ENCODE measurements around the gene NFAT5.

Gene NFAT5

GRCh38 chr16:69662901-69663300, 97.1 kb downstream of the NFAT5 start:
- no peak for TF ChIP-seq CTCF (conservative IDR thresholded peaks at IDR 0.05)
- no peak overlapping the region for H3K27ac ChIP-seq

- no peak overlapping the region for H3K27ac ChIP-seq
These were observed 98.1 kb downstream of the NFAT5 start for GRCh38 chr16:69663846-69664245.

GRCh38 chr16:69669577-69669976, 103.8 kb downstream of the NFAT5 start:
- no peak for TF ChIP-seq CTCF (conservative IDR thresholded peaks at IDR 0.05)
- peak overlapping the region; percentile 3; the same call in 1 of the 2 replicates for H3K27ac ChIP-seq

More at GRCh38 chr16:69663846-69664245, 98.1 kb downstream of the NFAT5 start:
- no peak for TF ChIP-seq CTCF (conservative IDR thresholded peaks at IDR 0.05)

GRCh38 chr16:69672315-69672997, 106.7 kb downstream of the NFAT5 start:
- no peak overlapping the region for H3K27ac ChIP-seq
- TF ChIP-seq CTCF (conservative IDR thresholded peaks at IDR 0.05) = no peak

- no peak overlapping the region for H3K27ac ChIP-seq
- no peak for TF ChIP-seq CTCF (conservative IDR thresholded peaks at IDR 0.05)
These were observed 107.4 kb downstream of the NFAT5 start for GRCh38 chr16:69672998-69673713.

GRCh38 chr16:69680358-69680757, 114.6 kb downstream of the NFAT5 start:
- TF ChIP-seq CTCF (conservative IDR thresholded peaks at IDR 0.05) = no peak
- H3K27ac ChIP-seq = no peak overlapping the region

- TF ChIP-seq CTCF (conservative IDR thresholded peaks at IDR 0.05) = no peak
- H3K27ac ChIP-seq = no peak overlapping the region
These were observed 122.8 kb downstream of the NFAT5 start for GRCh38 chr16:69688589-69688988.

Measured in VCaP (cell line).